HL-60/S4 treated with phorbol 12-myristate 13-acetate at 8.2 ng/mL for 4 days and 3 days (cell line): ENCODE measurements around the gene ACKR1.

ENCODE experiments used
- in situ Hi-C: fragments of 300-500 bp; cut with MboI; formaldehyde crosslinking; loops from 2 replicates; pipeline ENCODE4 v1.15.0; 2022; ENCODE audit warnings: low sequenced_read_pairs

The ACKR1 gene

GRCh38 chr1:159204161-159205141, at the start of gene ACKR1:
TSS of gene ACKR1 (plus strand) at chr1:159204875. CDS start at chr1:159204960, 85 bp downstream.
- in situ Hi-C loops = no loop called here

DNA sequence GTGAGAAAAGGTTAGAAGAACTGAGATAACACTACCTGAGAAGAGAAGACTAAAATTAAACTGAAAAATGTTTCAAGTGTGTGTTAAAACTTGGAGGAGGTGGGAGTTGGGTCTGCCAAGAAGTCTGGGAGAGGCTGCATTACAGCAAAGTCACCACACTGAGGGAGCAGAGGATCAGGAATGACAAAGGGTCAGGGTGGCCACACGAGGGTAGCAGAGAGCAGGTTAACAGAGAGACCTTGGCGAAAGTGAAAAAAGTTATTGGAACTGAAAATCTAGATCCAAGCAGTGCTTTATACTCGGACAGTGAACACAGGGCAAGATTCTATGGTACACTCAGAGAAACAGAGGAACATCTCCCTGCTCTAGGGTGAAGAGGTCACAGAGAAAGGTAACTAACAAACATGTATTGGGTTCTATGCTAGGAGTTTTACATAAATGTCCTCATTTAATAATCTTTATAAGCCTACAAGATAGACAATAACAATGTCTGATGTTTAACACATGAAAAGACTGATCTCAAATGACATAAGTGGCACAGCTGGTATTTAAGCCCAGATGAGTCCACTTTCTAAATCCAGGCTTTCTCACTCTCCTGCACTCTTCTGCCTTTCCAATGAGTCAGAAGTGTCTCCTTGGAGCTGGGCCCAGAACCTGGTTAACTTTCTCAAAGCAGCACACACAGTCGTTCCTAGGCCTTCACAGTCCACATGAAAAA, 43.5 kb upstream of the ACKR1 start:
- in situ Hi-C loops = no loop called here

- in situ Hi-C loops = no loop called here
These were observed 43.0 kb upstream of the ACKR1 start for GRCh38 chr1:159161719-159162026.

GRCh38 chr1:159162516-159163265, 42.0 kb upstream of the ACKR1 start:
- in situ Hi-C loops = no loop called here

DNA sequence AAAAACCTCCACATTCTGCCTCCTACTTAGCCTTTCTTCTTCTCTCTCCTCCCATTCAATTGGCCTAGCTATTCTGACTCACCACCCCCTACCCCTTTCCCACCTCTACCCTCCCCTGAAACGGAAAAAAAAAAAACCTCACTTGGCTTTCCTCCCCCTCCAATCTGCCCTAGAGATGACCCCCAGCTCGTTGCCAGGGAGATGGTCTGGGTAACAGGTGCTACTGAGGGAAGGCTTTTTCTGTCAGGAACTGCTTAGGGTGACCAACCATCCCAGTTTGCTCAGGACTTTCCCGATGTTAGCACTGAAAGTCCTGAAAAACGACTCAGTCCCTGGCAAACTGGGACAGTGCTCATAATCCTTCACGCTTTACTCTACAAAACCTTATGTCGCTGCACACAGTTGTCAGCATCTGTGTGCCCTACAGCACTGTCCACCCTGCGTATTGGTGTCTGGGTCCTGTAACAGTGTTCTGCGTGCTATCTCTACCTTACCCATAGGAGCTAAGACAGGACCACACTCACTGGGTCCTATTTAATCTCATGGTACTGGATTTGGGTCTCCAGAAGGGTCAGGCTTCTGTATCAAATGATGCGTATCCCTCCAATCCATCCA, 41.0 kb upstream of the ACKR1 start:
- in situ Hi-C loops = no loop called here

DNA sequence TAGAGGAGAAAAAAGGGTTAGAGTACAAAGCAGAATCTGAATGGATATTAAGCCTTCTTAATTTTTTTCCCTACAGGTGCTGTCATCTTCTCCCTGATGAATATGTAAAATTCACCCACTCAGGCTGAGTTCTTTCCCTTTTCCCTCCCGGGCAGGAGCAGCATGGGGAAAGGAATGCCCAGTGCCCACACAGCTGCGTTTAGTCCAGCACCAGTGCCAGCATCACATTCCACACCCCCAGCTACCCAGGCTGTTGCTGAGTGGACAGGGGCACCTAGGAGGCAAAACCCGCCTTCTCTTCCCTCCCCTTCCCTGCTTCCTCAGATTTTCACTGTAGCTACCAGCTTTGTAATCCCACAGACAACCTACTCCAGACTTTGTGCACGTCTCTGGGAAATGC, 36.6 kb upstream of the ACKR1 start:
- in situ Hi-C loops = no loop called here

DNA sequence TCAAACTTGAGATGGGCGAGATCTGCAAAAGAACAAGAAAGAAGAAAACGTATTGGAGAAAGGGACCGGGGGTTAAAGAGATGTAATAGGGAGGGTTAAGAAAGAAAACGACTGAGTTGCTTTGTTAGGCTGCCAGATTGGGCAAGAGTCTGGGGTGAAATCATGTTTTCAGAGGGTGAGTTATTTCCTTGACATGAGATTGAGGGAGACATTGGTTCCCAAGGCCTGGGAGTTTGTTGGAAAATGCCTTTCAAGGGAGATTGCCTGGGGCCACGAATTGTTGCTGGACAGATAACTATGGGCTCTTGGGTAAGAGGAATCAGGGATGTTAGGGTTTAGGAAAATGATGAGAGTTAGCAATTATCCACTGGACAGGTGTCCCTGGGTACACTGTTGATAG, 34.0 kb upstream of the ACKR1 start:
- in situ Hi-C loops = no loop called here

- in situ Hi-C loops = no loop called here
These were observed 33.4 kb upstream of the ACKR1 start, which contains the start of gene CADM3 for GRCh38 chr1:159171254-159171687. TSS of gene CADM3 (plus strand) at chr1:159171615. CDS start at chr1:159171766, 151 bp downstream.

GRCh38 chr1:159171688-159172501, 32.8 kb upstream of the ACKR1 start:
- in situ Hi-C loops = no loop called here

GRCh38 chr1:159172614-159173291, 31.9 kb upstream of the ACKR1 start:
- in situ Hi-C loops = no loop called here

GRCh38 chr1:159173320-159173719, 31.4 kb upstream of the ACKR1 start:
- in situ Hi-C loops = no loop called here

- in situ Hi-C loops = no loop called here
These were observed 29.1 kb upstream of the ACKR1 start for GRCh38 chr1:159175571-159175970.

- in situ Hi-C loops = no loop called here
These were observed 27.3 kb upstream of the ACKR1 start for GRCh38 chr1:159177272-159177907.

GRCh38 chr1:159179906-159180305, 24.8 kb upstream of the ACKR1 start:
- in situ Hi-C loops = no loop called here

- in situ Hi-C loops = no loop called here
These were observed 24.2 kb upstream of the ACKR1 start for GRCh38 chr1:159180516-159180915.

- in situ Hi-C loops = no loop called here
These were observed 23.2 kb upstream of the ACKR1 start for GRCh38 chr1:159181328-159182024.

DNA sequence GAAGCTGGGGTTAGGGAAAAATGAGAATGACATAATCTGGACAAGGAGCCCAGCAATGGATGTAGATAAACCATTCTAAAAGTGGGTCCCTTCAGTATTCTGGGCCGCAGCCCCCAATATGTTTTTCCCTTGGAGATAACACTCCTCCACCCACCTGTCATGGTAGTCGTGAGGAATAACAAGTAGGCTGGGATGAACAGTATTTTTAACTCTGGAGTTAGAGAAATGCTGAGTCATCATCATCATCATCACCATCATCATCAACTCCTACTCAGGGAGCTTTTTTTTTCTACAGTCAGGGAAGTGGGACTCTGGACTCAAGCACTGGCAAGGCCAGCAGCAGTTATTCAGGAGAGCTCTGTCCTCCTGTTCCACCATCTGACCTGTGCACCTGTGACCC, 20.5 kb upstream of the ACKR1 start:
- in situ Hi-C loops = no loop called here

- in situ Hi-C loops = no loop called here
These were observed 19.6 kb upstream of the ACKR1 start for GRCh38 chr1:159185121-159185520.
